Measurements from ENCODE around the gene DDX60.

- TF ChIP-seq CTCF (IDR thresholded peaks at IDR 0.05) (no peak), ZNF219 (CRISPR knock-in tag; IDR thresholded peaks at IDR 0.05; ENCODE audit: borderline replicate concordance) (no peak), ATF3 (CRISPR knock-in tag; conservative IDR thresholded peaks at IDR 0.05) (no peak), AFF4 (CRISPR knock-in tag; IDR thresholded peaks at IDR 0.05; ENCODE audit: borderline replicate concordance) (no peak), TP53 (CRISPR knock-in tag; IDR thresholded peaks at IDR 0.05) (no peak), JUN (CRISPR knock-in tag; IDR thresholded peaks at IDR 0.05) (no peak)
Measured at GRCh38 chr4:168308912-168309311, 9.6 kb downstream of the DDX60 start.
